Measurements from ENCODE around the gene FAM3D.

FAM3D gene

DNA sequence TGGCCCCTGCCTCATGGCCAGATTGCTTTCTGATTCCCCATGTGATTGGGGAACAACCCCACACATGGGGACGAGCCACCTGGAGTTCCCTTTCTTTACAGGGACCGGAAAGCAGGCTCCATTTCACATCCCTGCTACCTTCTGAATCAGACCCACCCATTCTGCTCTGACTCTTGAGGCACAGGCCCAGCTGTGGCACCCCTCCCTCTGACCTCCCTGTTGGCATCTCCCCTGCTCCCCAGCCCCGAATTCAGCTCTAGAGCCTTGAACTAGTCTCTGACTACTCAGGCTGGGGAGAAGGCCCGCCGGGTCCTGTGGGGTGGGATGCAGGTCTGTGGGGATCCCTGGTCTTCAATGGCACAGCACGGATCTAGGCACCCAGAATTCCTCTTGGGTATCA, 12.1 kb downstream of the FAM3D start:
- DNase-seq (ENCODE audit: low spot score), result no peak

DNA sequence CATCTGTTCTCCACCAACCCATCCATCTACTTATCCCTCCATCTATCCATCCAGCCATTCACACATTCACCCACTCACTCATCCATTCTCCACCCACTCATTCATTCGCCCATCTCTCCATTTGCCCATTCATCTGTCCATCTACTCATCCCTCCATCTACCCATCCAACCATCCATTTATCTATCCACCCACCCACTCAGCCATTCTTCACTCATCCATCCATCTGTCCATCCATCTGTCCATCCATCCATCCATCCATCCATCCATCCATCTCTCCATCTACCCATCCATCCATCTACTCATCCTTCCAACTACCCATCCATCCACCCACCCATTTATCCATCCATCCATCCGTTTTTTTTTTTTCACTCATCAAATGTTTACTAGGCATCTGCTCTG, 13.9 kb downstream of the FAM3D start:
- no peak for DNase-seq (ENCODE audit: low spot score)

DNA sequence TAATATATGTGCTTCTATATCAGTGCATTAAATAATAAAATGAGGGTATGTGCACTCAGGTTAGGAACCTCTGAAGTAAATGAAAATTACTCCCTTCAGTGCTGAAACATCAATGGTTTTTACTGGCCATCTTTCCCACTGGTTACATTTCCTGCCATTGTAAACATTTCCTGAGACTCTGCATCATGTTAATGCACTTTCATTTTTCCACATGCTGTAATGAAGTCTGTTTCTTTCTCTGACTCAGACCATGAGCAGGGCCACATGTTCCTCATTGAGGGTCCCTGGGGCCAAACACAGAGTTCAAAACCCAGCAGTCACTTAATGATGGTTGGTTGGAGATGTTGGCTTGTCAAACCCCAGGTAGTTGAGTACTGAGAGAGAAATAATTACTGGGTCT, 15.3 kb downstream of the FAM3D start:
- no peak for DNase-seq (ENCODE audit: low spot score)

DNA sequence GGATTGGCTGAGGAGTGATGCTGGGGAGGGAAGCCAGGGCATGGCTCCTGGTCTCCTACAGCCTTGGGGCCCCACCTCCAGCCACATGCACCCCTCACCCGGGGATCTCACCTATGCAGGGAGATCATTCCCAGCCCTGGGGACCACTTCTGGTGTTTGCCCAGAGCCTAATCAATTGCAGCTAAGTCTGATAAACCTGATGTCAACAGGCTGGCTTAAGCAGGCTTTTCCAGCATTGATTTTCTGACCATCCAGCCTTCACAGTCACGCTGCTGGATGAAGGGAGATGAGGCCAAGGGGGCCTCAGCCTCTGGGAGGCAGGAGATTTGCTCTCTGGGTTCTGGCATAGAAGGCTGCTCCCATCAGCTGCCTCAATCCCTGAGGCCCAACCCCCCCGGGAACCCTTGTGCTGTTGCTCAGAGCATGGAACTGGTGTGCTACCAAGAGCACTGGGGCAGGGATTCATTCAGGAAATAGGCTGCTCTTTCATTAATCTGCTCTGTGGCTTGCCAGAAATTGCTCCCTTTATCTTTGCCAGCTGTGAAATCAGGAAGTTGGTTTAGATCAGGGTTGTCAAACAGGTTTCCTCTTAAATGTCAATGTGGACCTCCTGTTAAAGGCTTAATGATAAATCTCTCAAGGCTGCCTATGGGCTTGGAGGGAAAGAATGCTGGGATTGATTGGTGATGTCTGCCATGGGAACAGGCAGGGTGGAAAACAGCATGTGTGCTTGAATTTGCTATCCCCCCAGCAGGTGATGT, 19.0 kb downstream of the FAM3D start:
- no peak for DNase-seq (ENCODE audit: low spot score)

DNA sequence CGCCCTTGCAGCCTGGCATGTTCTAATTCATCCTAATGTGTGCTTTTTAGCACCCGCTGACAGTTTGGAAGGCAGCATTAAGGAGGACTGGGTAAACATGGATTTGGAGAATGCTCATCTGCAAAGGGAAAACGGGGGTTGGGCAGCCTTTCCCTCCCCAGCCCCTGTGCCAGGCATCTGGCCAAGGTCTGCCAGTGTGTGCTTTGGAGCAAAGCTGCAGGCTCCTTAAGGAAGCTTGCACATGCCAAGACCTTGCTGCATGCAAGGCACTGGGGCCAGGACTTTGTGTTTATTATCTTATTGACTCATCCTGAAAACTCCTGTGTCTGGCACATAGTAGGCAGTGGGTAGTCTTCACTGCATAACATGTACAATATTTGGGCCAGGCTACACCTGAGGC, 20.1 kb downstream of the FAM3D start:
- no peak for DNase-seq (ENCODE audit: low spot score)

GRCh38 chr3:58645726-58646125, 20.8 kb downstream of the FAM3D start:
- DNase-seq (ENCODE audit: low spot score), result no peak

GRCh38 chr3:58642846-58643245, 23.7 kb downstream of the FAM3D start:
- no peak for DNase-seq (ENCODE audit: low spot score)

- DNase-seq (ENCODE audit: low spot score), result peak; percentile 92
These were observed 25.7 kb downstream of the FAM3D start for GRCh38 chr3:58640700-58641372.

- no peak for DNase-seq (ENCODE audit: low spot score)
These were observed 26.7 kb downstream of the FAM3D start for GRCh38 chr3:58639842-58640241.

GRCh38 chr3:58639001-58639400, 27.6 kb downstream of the FAM3D start:
- no peak for DNase-seq (ENCODE audit: low spot score)

- DNase-seq (ENCODE audit: low spot score), result no peak
These were observed 28.0 kb downstream of the FAM3D start for GRCh38 chr3:58638591-58638990.

DNA sequence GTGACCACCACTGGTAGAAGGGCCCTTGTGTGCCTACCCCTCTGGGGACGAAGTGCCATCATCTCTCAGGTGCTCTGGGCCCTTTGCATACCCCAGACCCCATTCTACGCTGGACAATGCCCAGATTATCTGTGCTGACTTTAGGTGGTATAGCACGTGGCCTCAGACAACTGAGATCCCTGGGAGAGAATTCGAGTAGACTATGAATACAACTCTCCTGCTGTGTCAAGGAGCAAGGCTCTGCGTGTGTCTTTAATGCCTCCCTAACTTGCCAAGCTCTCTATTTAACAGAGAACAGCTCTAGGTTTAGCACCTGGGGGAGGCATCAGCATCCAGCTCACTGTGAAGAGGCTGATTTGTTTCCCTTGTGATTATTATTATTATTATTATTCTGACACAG, 29.1 kb downstream of the FAM3D start:
- no peak for DNase-seq (ENCODE audit: low spot score)

- DNase-seq (ENCODE audit: low spot score), result no peak
These were observed 30.9 kb downstream of the FAM3D start for GRCh38 chr3:58635371-58636285.

GRCh38 chr3:58633157-58633865, 33.3 kb downstream of the FAM3D start:
- no peak for DNase-seq (ENCODE audit: low spot score)

GRCh38 chr3:58631742-58632141, 34.8 kb downstream of the FAM3D start:
- no peak for DNase-seq (ENCODE audit: low spot score)

DNA sequence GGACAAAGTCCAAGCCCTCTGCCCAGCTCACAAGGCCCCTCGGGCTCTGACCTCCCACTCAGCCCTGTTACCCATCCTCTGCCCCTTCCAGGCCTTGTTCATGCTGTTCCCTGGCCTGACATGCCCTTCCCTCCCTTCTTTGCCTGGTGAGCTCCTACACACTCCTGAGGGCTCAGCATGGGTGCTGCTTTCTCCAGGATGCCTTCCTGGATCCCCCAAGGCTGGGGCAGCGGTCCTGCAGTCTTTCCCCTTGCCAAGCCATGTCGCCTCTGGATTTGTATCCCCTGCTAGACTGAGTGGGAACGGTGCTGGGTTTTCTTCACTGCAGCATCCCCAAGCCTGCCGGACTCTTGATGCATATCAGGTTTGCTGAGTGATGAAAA, 35.9 kb downstream of the FAM3D start:
- no peak for DNase-seq (ENCODE audit: low spot score)

DNA sequence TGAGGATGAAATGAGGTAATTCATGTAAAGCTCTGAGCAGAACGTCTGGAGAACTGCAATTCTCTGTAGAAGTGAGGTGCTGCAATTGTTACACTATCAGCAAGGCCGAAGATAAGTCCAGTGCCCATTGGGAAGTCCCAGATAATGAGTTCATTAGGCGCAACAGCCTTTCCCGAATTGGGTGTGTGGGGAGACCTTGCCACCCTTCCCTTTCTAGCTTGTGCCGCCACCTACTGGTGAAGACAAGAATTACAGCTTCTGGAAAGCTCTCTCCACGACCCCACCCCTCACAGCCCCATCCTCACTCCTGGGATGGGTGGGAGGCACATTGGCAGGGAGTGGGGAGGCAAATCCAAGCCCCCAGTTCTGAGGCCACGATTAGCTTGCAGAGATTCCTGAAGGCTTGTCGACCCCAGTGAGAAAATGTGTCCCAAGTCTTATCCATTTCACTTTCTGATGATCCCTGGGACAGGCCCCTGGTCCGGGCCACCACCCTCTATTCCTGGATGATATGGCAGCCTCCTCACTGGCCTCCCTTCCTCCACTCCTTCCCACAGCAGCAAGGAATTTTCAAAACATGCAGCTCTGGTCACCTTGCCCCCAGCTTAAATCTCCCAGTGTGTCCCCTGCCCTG, 36.4 kb downstream of the FAM3D start:
- peak; percentile 85 for DNase-seq (ENCODE audit: low spot score)

- DNase-seq (ENCODE audit: low spot score), result no peak
These were observed 36.9 kb downstream of the FAM3D start for GRCh38 chr3:58629629-58630028.

- no peak for DNase-seq (ENCODE audit: low spot score)
These were observed 37.6 kb downstream of the FAM3D start for GRCh38 chr3:58628823-58629562.

GRCh38 chr3:58627941-58628340, 38.6 kb downstream of the FAM3D start:
- no peak for DNase-seq (ENCODE audit: low spot score)

- DNase-seq (ENCODE audit: low spot score), result no peak
These were observed 39.0 kb downstream of the FAM3D start for GRCh38 chr3:58627570-58627885.

Measured in D341Med (cell line).